SH-SY5Y (cell line): ENCODE measurements around the gene CFAP77.

Source experiments
- GATA2 ChIP-seq: IDR thresholded peaks from 2 replicates; pipeline ENCODE4 v1.6.1; 2011; ENCODE audit warnings: mild to moderate bottlenecking, low read depth, low read length
- GATA3 ChIP-seq: IDR thresholded peaks from 2 replicates; pipeline ENCODE4 v1.6.1; 2011; ENCODE audit warnings: low read depth, mild to moderate bottlenecking, low read length, moderate library complexity

DNA sequence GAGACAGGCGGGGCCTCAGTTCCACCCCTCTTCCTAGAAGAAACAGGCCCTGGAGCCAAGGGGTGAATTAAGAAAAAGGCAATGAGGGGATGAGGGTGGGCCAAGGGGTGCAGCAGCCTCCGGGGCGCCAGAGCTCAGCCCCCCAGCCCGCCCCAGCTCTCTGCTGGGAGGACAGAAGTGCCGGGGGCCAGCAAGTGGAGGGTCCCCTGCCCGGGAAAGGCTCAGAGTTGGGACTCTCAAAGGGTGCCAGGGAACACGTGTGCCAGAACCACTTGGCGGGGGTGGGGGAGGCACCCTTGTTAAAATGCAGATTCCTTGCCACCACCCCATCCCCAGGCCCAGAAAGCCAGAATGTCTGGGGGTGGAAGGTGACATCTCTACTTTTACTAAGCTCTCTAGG, 104.8 kb downstream of the CFAP77 start:
- TF ChIP-seq GATA2 = no peak
- no peak for TF ChIP-seq GATA3
